Stomach smooth muscle (tissue), 2 donors: ENCODE results near the gene ANKFY1.

ENCODE experiments used
- H3K27ac ChIP-seq: one replicate; pipeline ENCODE4 v1.7.0; 2013; ENCODE audit warnings: mild to moderate bottlenecking, low read length, inconsistent platforms
- H3K27me3 ChIP-seq, 2 donors: one replicate each; pipeline ENCODE4 v1.7.0; 2013; ENCODE audit warnings: low read length in 2 of 2; ENCODE audit not compliant: insufficient read depth in 2 of 2, control insufficient read depth in 1 of 2
- H3K36me3 ChIP-seq, 2 donors: one replicate each; pipeline ENCODE4 v1.7.0; 2013; ENCODE audit warnings: low read length in 2 of 2; ENCODE audit not compliant: control insufficient read depth in 2 of 2, insufficient read depth in 2 of 2
- H3K4me1 ChIP-seq: one replicate; pipeline ENCODE4 v1.7.0; 2013; ENCODE audit warnings: low read length; ENCODE audit not compliant: control insufficient read depth, insufficient read depth
- H3K4me3 ChIP-seq, 2 donors: one replicate each; pipeline ENCODE4 v1.7.0; 2013; ENCODE audit warnings: low read length in 2 of 2
- H3K9ac ChIP-seq, 2 donors: one replicate each; pipeline ENCODE4 v1.7.0; 2013; ENCODE audit warnings: low read length in 2 of 2, mild to moderate bottlenecking in 1 of 2
- H3K9me3 ChIP-seq, 2 donors: one replicate each; pipeline ENCODE4 v1.7.0; 2013; ENCODE audit warnings: low read length in 2 of 2; ENCODE audit not compliant: control insufficient read depth in 2 of 2
- donor health status: healthy.
- donor health status: Pancreatic carcinoma.

Gene ANKFY1

DNA sequence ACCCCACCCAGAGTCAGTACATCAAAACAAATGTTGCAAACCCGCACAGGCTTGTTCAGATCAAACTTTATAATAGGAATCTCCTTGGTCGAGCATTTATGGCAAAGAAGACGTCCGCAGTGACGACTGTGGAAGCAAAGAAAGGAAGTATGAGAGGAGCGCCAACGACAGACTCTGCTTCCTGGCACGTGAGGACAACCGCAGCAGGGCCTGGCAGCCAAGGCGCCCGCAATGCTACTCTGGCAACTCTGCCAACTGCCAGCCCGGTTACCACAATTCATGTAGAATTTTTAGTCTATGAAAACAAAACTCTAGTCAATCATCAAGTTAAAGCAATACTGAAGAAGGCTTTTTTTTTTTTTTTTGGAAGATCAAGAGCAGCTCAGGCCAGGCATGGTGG lies 96.0 kb downstream of the ANKFY1 start:
- Histone ChIP-seq H3K9me3 (no peaks in the 10 kb centered on the region), H3K4me3 (no peak overlapping the region), H3K36me3 (peaks cover 78% of the 10 kb centered on the region in 2 donors), H3K9ac (no peak overlapping the region), H3K4me1 (no peaks in the 10 kb centered on the region), H3K27ac (no peak overlapping the region), H3K27me3 (no peaks in the 10 kb centered on the region)

DNA sequence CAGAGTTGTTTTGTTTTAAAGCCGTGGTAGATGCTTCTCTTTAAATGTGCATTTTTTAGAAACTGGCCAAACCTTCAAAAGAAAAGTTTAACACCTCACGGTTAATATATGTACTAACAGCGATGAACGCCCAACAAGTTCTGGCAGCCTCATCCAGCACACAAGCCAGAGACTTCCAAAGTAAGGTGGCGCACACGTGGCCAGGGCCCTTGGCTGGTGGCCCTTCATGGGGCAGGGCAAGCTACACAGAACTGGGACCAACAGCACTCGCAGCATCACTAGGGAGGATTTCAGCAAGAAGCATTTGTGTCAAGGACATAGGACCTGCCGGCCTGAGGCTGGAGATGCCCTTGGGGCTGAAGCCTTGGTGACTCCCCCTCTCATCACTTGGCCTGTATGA lies 97.4 kb downstream of the ANKFY1 start:
- Histone ChIP-seq H3K36me3 (peaks cover 65 to 69% of the 10 kb centered on the region in 2 donors), H3K4me3 (no peak overlapping the region), H3K9me3 (no peaks in the 10 kb centered on the region)

DNA sequence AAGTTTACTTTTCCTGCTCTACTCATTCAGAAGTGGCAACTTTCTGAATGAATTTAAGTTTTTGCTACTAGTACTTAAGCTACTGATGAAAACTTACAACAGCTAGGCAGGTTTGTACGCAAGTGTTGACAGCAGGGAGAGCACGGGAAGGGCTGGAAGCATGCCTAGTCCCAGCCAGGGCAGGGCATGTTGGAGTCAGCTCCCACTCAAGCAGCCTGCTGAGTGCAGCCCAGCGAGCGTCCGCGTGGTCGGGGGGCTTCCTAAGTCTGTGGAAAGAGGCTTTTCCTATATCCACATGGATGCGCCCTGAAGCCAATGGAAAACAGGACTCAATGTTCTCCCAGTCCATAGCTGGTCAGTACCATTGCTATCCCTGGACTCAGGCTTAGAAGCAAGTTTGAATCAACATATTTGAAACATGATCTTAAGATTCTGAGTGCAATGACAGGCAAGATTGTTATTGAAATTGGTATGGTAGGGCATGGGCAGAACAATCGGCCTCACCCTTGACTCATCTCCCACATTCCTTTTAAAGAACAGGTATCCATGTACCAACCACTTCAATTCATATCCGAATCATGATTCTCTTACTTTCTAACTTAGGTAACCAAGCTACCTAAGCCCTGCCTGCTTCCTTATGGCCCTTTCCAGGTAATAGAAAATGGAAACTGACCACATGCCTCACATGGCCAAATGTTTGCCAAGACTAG lies 98.3 kb downstream of the ANKFY1 start:
- peaks cover 57 to 59% of the 10 kb centered on the region in 2 donors for H3K36me3 ChIP-seq
- H3K4me3 ChIP-seq = no peak overlapping the region
- H3K4me1 ChIP-seq = no peaks in the 10 kb centered on the region
- H3K27me3 ChIP-seq = no peaks in the 10 kb centered on the region
- H3K9ac ChIP-seq = no peak overlapping the region
- H3K9me3 ChIP-seq = no peaks in the 10 kb centered on the region
- H3K27ac ChIP-seq = no peak overlapping the region

More for the DNA sequence above, 97.4 kb downstream of the ANKFY1 start:
- no peak overlapping the region for H3K27ac ChIP-seq
- no peak overlapping the region for H3K9ac ChIP-seq
- H3K4me1 ChIP-seq = no peaks in the 10 kb centered on the region
- no peaks in the 10 kb centered on the region for H3K27me3 ChIP-seq

DNA sequence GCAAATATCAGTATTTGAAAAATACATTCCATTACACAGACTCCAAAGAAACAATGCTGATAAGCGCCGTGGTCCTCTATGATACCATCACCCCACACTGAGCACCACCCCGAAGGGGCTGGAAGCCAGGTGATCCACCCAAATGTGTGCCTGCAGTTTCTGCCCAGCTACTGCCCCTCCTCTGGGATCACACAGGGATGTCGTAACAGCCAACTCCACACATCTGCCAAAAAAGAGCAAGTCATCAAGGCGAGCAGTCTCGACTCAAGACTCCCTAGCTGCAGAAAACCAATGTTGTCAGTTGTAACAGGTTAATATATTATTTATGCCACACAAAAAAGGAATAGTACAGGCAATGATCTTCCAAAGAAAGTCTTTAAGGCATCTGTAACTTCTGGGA lies 99.8 kb downstream of the ANKFY1 start:
- no peaks in the 10 kb centered on the region for H3K27me3 ChIP-seq
- H3K36me3 ChIP-seq = peaks cover 49 to 50% of the 10 kb centered on the region in 2 donors
- no peak overlapping the region for H3K27ac ChIP-seq

DNA sequence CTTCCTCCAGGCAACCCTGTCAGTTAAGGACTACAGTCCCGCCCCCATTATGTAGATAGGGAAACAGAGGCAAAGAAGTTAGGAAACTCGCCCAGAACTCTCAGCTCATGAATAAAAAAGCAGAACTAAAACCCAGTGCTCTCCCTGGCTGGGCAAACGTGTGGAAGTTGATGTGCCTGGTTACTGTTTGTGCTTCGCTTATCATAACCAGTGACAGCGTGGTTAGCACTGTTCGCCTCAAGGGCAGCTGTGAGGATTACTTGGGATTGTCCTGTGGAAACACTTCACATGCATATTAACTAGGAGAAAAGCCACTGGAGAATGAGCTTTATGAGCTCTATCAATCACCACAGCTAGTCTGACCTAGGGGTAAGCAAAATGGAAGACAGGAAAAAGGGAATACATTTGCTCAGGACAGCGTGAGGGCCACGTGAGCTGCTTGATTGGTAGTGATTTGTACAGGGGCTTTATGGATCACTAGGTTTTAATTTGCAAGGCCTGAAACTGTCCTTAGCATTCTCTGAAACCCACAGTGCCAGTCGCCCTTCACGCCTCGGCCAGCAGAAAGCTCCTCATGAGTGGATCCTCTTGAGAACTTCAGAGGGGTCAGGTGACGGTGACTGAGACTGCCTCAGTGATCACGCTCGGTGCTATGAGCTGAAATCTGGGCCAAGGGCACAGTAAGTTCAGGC lies 100.9 kb downstream of the ANKFY1 start:
- no peaks in the 10 kb centered on the region for H3K27me3 ChIP-seq
- H3K9ac ChIP-seq = no peak overlapping the region
- H3K9me3 ChIP-seq = no peaks in the 10 kb centered on the region
- H3K27ac ChIP-seq = peak overlapping the region; percentile 6
- H3K4me3 ChIP-seq = no peak overlapping the region
- no peaks in the 10 kb centered on the region for H3K4me1 ChIP-seq
- peaks cover 43 to 48% of the 10 kb centered on the region in 2 donors for H3K36me3 ChIP-seq

More for the DNA sequence above, 99.8 kb downstream of the ANKFY1 start:
- Histone ChIP-seq H3K9me3 (no peaks in the 10 kb centered on the region), H3K9ac (no peak overlapping the region), H3K4me3 (no peak overlapping the region), H3K4me1 (no peaks in the 10 kb centered on the region)

DNA sequence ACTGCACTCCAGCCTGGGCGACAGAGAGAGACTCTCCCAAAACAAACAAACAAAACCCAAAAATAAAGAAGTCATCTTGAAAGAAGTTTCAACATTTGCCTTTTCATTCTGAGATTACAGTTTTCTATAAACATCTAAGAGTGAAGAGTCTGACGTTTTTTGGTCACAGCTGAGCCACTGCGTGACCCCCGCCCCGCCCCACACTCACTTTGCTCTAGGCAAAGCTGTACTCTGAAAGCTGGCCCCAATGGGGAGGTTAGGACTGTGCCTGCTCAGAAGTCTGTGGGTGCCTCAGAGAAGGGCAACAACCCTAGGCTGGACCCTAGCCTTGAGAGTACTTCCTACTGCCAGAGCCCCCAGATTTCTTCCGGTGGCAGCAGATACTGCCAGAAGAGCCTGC lies 101.5 kb downstream of the ANKFY1 start:
- Histone ChIP-seq H3K27me3 (no peaks in the 10 kb centered on the region), H3K4me1 (no peaks in the 10 kb centered on the region), H3K9me3 (no peaks in the 10 kb centered on the region), H3K9ac (no peak overlapping the region), H3K36me3 (peaks cover 46 to 47% of the 10 kb centered on the region in 2 donors), H3K4me3 (no peak overlapping the region), H3K27ac (peak overlapping the region; percentile 6)

DNA sequence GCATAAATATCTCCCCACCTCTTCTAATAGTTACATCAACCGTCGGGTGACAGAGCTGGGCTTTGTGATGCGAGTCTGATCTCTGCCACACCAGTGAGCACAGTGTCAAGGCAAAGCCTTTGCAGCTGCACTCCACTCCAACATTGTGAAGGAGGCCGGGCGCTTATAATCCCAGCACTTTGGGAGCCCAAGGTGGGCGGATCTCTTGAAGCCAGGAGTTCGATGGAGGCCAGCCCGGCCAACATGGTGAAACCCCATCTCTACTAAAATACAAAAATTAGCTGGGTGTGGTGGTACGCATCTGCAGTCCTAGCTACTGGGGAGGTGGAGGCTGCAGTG lies 101.8 kb downstream of the ANKFY1 start:
- Histone ChIP-seq H3K9me3 (no peaks in the 10 kb centered on the region), H3K27me3 (no peaks in the 10 kb centered on the region), H3K27ac (no peak overlapping the region), H3K36me3 (peaks cover 43 to 46% of the 10 kb centered on the region in 2 donors), H3K4me1 (no peaks in the 10 kb centered on the region), H3K9ac (no peak overlapping the region), H3K4me3 (no peak overlapping the region)

DNA sequence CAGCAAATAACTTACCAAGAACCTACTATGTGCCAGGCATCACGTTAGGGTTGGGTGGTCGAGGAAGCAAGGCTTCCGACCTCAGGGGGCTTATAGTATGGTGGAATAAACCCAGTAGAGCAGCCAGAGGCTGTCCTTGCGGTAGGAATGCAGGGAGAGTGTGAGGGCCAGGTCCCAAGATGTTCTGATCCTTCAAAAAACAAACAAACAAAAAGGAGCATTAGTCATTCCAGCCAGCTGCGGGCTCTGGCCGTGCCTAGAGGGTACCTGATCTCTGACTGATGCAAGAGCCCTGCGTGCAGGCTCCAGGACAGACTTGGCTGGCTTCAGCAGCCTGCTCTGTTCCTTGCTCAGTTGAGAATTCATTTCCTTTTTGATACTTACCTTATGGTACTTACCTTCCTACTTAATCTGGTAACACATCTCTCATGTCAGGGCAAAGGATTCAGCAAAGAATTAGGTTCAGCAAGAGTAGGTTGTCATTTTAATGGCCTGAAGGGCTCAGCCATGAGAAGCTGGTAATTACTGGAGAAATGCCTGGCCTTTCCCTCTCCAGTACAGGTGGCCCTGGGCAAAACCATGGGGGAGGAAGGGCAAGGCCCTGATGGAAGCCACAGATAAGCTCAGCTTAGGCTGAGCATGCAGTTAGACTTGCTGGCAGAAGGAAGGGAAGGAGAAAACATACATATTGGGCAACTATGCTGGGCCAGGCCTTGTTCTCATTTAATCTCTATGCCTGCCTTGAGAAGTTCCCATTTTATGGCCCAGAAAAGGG lies 102.4 kb downstream of the ANKFY1 start:
- Histone ChIP-seq H3K4me1 (no peaks in the 10 kb centered on the region), H3K4me3 (no peak overlapping the region), H3K9me3 (no peaks in the 10 kb centered on the region), H3K36me3 (peaks cover 37 to 44% of the 10 kb centered on the region in 2 donors), H3K27ac (no peak overlapping the region), H3K27me3 (no peaks in the 10 kb centered on the region), H3K9ac (no peak overlapping the region)

DNA sequence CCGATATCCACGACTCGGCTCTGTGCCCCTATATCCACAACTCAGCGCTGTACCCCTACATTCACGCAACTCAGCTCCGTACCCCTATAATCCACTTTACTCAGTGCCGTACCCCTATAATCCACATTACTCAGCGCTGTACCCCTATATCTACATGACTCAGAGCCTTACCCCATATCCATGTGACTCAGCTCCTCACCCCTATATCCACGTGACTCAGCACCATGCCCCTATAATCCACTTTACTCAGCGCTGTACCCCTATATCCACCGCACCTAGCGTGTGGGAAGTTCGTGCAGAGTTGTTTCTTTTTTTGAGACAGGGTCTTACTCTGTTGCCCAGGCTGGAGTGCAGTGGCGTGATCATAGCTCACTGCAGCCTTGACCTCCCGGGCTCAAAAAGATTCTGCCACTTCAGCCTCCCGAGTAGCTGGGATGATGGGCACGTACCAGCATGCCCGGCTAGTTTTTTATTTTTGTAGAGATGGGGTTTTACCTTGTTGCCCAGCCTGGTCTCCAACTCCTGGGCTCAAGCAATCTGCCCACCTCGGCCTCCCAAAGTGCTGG lies 103.4 kb downstream of the ANKFY1 start:
- Histone ChIP-seq H3K9me3 (no peaks in the 10 kb centered on the region), H3K9ac (no peak overlapping the region), H3K27me3 (no peaks in the 10 kb centered on the region), H3K4me3 (no peak overlapping the region), H3K36me3 (peaks cover 34 to 48% of the 10 kb centered on the region in 2 donors), H3K27ac (no peak overlapping the region), H3K4me1 (no peaks in the 10 kb centered on the region)

DNA sequence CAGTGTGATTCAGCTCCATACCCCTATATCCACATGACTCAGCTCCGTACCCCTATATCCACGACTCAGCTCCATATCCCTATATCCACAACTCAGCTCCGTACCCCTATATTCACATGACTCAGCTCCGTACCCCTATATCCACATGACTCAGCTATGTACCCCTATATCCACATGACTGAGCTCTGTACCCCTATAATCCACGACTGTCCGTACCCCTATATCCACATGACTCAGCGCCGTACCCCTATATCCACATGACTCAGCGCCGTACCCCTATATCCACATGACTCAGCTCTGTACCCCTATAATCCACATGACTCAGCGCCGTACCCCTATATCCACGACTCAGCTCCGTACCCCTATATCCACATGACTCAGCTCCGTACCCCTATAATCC lies 104.0 kb downstream of the ANKFY1 start:
- no peaks in the 10 kb centered on the region for H3K9me3 ChIP-seq
- no peaks in the 10 kb centered on the region for H3K27me3 ChIP-seq
- peaks cover 34 to 45% of the 10 kb centered on the region in 2 donors for H3K36me3 ChIP-seq
- H3K27ac ChIP-seq = no peak overlapping the region
- H3K9ac ChIP-seq = no peak overlapping the region
- H3K4me1 ChIP-seq = no peaks in the 10 kb centered on the region
- H3K4me3 ChIP-seq = no peak overlapping the region
